GM20000 (cell line): ENCODE measurements around the gene FBXL13.

Experiments used
- DNase-seq: peaks from one replicate; pipeline ENCODE4 v3.0.0; 2012; ENCODE audit warnings: low spot score
- TF ChIP-seq, protein P1 (sequence below): IDR thresholded peaks from 2 replicates; pipeline ENCODE4 v1.5.1; 2012; ENCODE audit warnings: mild to moderate bottlenecking, control low read depth; ENCODE audit errors: extremely low read depth, missing control alignments

Gene FBXL13

DNA sequence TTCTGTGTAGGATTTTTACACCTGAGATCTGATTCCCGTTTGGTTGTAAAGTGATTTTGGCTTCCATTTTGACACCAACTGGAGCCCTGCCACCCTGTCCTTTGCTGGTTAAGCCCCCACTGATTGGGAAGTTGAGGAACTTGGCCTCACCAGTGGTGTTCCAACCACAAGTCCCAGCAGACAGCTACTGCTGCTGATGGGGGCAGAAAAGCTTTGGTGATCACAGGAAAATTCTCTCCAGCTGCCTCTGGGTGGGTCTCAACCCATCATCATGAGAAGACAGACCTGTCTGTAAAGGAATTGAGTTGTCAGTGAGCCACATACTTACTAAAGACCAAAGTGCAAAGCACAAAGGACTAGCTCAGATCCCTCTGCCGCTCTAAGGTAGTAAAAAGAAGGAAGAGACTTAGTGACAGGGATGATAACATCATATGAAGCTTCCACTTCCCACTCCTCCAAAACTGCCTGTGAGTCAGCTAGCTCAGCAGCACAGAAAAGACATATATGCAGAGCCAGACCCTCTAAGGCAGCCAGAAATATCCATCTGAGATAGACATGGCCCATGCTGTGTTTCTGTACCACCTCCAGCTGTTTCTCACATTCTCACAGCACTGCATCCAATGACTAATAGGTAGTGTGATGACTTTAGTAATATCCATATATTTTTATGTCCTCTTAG is 184.2 kb downstream of the FBXL13 start:
- no peak for DNase-seq
- TF ChIP-seq, protein P1, sequence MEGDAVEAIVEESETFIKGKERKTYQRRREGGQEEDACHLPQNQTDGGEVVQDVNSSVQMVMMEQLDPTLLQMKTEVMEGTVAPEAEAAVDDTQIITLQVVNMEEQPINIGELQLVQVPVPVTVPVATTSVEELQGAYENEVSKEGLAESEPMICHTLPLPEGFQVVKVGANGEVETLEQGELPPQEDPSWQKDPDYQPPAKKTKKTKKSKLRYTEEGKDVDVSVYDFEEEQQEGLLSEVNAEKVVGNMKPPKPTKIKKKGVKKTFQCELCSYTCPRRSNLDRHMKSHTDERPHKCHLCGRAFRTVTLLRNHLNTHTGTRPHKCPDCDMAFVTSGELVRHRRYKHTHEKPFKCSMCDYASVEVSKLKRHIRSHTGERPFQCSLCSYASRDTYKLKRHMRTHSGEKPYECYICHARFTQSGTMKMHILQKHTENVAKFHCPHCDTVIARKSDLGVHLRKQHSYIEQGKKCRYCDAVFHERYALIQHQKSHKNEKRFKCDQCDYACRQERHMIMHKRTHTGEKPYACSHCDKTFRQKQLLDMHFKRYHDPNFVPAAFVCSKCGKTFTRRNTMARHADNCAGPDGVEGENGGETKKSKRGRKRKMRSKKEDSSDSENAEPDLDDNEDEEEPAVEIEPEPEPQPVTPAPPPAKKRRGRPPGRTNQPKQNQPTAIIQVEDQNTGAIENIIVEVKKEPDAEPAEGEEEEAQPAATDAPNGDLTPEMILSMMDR: no peak

DNA sequence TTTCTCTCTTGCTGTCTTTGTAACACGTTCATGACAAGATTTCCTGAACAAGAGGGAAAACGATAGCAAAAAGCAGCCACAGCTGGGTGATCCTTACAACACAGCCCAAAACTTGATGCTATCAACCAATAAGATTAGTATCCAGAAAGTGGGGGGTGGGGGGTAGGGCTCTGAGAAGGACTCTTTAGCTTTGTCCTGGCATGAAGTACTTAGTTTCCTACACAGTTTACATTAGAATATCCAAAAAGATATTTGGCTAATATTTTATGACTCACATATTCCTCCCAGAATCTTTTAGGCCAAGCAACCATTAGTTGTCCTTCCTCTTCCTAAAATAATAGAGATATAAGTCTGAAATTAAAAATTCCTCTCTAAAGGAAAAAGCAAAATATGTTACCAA is 184.7 kb downstream of the FBXL13 start:
- DNase-seq: no peak
- TF ChIP-seq, protein P1: no peak

DNA sequence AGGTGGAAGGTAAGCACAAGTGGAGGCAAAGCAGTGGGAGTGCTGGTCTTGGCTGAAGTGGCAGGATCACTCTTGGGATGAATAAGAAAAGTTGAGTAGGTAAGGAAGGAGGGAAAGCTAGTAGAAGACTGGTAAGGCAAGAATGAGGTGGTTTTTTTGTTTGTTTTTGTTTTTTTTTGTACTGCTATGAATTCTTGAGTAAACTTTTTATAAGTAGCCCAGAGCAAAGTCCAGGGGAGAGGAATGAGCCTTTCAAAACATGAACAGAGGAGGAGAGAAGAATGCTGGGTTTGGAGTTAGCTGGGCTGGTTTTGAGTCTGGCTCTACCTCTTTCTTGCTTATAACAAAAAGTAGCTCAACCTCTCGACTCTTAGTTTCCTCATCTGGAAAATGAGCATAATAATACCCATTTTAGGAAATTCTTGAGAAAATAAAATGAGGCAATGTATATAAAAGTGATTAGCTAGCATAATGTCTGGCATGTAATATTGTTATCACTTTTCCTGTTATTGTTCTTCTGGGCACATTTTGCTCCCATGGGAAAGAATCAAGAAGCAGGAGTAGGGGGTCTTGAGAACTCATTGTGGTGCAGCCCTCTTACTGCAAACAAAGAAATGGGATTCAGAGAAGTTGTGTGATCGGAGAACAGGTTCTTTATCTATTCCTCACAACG is 185.9 kb downstream of the FBXL13 start:
- TF ChIP-seq, protein P1: no peak
- no peak for DNase-seq

DNA sequence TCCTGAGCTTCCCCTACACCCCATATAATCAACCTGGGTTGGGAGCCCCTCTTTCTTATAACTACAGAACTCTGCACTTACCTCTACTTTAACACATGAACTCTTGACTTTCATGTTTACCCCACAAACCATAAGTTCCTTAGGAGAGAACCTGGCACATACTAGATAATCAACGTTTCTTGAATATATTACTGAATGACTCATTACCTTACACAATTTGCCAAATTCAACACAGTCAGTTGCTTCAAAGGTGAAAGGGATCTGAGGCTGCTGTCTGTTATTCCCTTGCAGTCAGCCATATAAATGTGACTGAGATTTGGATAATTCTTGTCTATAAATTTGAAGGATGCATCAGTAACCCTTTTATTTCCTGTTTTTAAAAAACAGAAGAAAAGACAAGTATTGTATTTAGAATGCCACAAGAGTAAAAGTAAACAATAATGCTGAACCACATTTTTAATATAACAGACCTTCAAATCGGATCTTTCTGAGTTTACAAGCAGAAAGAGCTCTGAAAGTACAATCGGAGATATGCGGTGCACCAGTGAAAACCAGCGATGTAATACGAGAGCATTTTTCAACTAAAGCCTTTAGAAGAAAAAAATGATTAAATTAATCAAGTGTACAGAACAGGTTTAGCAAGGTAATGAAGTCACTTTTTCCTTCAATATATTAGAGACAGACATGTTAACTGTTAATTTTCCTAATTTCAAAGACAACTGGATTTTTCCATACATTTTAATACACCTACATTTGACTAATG is 191.3 kb downstream of the FBXL13 start:
- TF ChIP-seq, protein P1: no peak
- DNase-seq: no peak

DNA sequence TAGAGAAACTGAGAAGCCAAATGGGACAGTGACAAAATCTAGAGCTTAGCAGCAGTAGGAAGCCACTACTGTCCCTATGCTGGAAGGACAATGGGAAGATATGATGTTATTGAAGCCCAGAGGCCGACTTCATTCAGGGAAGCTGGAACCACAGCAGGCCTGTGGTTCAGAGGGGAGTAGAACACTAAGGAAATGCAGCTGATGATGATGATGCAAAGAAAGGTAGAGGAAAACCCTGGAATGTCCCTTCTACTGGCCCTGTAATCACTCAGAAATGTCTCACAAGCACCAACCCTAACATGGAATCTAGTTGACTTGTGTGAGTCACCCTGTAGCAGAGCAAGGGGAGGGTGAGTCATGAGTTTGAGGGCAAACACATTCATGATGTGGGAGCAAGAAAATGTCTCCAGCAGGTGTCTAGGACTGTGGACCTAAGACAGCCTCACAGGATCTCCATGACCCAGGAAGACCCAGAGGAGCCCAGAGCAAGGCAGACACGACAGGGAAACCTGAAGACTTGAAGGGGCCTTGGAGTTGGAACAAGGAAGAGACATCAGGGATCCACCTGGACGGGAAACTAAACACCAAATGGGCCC is 198.8 kb downstream of the FBXL13 start:
- TF ChIP-seq, protein P1: no peak

DNA sequence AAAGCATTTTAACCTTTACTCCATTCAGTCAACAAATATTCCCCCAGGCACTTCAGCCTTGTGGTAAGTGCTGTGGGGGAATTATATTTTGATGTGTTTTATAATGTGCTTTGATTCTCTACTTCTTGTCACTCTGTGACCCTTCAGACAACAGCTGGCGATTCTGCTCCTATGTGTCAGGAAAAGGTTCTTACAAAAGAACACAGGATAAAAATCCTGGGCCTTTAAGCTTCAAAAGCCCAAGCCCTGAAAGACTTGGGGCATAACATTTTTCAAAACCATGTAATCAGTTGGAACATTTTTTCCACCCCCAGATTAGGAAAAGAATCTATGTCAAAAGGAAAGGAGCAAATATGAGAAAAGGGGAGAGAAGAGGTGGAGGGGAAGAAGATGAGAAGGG is 199.6 kb downstream of the FBXL13 start:
- TF ChIP-seq, protein P1: no peak
- DNase-seq: no peak

More for the DNA sequence above, 198.8 kb downstream of the FBXL13 start:
- DNase-seq: no peak
